ENCODE measurements around the gene AFF2. TPM values are rescaled to one million over a fixed set of nuclear protein-coding genes. Genes with fewer than 3 reads are reported as not detected.
"Not testable (repeated sequence)": the region's sequence is repeated elsewhere in the genome, so short reads cannot be mapped to it uniquely, and the experiment has no call there.

Gene AFF2
- polyA plus RNA-seq, 4 donors = 4.2 to 6.0 (median 4.7) TPM

DNA sequence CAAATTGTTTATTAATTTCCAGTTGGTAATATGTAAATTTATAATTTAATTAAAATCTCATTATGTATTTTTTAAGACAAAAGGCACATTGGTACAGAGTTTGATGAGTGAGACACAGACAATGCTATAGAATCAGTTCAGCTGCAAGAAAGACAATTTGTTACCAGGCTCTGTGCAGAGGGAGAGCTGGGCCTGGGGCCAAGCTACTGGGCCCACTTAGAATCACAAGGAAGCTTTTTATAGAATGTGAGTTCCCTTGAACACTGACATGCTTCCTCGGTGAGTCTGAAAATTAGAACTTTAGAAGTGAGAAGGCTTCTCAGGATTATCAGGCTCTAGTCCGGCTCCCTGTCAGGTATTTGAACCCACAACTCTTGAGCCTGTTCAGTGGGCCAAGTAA is 129.0 kb downstream of the AFF2 start:
- no peak for DNase-seq (ENCODE audit: low read depth in 4 of 4, low spot score in 2 of 4)

DNA sequence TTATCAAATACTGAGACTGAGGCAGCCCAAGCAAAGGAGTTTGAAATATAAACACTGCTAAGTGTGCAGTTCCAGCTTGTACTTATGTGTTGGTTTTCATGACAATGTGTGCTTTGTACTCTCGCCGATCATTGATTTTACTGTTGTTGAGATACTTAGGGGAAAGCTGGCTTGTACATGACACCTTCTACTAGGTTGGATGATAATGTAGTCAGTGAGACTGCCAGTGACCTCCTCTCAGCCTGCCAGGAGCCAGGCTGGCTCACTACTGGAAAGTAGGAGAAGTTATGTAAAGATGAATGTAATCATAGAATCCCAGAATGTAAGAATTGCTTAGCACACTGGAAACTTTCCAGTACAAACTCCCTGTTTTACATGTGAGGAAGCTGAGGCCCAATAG is 132.0 kb downstream of the AFF2 start:
- no peak for DNase-seq (ENCODE audit: low read depth in 4 of 4, low spot score in 2 of 4)

DNA sequence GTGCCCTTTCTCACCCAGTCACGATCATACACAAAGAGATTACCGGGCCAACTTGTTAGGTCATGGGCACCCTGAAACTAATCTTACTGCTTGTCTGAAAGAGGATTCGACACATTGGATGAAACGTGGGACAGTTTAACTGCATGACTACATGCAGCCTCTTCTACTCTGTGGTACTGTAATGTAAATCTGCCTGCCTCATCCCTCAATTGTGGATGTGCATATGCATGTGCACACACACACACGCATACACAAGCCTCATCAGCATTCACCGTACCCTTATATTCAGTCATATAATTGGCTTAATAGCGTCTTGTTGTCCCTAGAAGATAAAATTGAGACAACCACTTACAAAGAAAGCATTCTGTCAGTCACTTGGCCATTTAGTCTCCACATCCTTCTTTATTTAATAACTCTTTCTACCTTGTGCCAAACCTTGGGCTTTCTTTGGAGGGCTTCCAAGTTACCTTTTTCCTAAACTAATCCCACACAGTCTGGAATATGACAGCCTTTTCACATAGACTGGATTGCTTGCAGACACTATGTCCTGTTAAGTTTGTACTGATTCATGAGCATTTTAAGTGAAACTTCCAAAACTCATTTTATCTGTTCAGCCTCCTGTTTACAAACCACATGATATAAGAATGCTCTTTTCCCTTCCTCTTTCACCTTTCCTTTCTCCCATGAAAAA is 132.9 kb downstream of the AFF2 start:
- DNase-seq (ENCODE audit: low read depth in 4 of 4, low spot score in 2 of 4) = no peak

GRCh38 chrX:148634591-148634990 is 134.2 kb downstream of the AFF2 start:
- no peak for DNase-seq (ENCODE audit: low read depth in 4 of 4, low spot score in 2 of 4)

- no peak for DNase-seq (ENCODE audit: low read depth in 4 of 4, low spot score in 2 of 4)
These were observed 143.0 kb downstream of the AFF2 start for GRCh38 chrX:148643460-148643859.

DNA sequence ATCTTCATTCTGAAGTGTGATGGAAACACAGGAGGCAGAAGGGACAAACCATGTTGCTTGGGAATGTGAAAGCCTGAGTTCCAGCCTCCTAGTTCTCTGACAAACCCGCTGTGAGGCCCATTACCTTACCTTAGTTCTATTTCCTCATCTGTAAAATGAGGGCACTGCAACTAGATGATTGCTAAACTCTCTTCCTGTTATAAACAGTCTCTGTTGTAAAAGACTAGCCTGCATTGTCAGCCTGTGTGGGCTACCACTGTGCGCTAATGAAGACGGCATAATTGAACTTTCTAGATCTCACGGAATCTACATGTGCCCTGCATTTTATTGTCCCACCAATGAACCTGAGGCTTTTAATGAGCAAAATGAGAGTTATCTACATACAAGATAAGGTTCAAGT is 147.2 kb downstream of the AFF2 start:
- DNase-seq (ENCODE audit: low read depth in 4 of 4, low spot score in 2 of 4) = no peak

DNA sequence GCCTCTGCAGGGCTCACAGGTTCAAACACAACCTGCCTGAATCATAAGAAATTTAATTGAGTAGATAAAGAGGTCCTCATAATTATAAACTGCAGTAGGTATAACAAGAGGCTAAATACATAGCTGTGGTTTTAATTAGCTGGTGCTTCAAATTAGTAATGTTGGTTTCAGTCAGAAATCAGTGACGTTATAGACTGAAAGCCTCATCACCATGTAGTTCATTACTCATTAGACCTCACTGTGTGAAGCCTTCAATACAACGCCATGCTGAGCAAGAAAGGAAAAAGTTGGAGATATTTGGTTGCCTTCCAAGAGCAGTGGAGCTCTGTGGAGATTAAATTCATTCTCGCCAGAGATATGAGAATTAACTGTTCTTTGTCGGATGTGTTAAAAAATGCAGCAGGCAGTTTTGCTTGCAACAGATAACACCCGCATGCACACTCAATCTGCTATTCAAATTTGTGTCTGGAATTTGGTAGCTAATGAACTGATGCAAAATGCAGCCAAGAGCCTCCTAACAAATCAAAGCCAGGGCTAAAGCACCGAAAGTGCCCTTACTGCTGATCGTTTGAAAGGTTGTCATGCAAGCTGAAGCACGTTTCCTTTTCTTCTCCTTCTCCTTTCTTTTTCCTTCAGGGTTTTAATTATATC is 148.9 kb downstream of the AFF2 start:
- DNase-seq (ENCODE audit: low read depth in 4 of 4, low spot score in 2 of 4) = no peak

- DNase-seq (ENCODE audit: low read depth in 4 of 4, low spot score in 2 of 4) = no peak
These were observed 157.8 kb downstream of the AFF2 start for GRCh38 chrX:148658115-148658730.

GRCh38 chrX:148659481-148659880 is 159.1 kb downstream of the AFF2 start:
- no peak for DNase-seq (ENCODE audit: low read depth in 4 of 4, low spot score in 2 of 4)

DNA sequence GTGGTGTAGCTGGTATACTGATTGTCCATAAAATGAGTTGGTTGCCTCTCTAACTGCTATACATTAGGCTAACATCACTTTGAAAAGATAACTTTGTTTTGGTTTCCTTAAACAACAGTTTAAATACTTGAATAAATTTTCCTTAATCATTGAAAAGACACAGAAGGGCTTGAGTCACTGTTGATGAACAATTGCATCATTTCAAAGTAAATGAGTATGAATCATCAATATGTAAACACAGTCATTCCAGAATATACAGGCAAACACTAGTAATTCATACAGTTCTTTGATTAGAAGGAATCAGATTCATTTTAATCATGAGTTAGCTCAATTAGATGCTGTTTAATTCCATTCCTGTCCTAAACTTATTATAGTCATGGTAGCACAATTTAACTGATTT is 160.6 kb downstream of the AFF2 start:
- no peak for DNase-seq (ENCODE audit: low read depth in 4 of 4, low spot score in 2 of 4)

DNA sequence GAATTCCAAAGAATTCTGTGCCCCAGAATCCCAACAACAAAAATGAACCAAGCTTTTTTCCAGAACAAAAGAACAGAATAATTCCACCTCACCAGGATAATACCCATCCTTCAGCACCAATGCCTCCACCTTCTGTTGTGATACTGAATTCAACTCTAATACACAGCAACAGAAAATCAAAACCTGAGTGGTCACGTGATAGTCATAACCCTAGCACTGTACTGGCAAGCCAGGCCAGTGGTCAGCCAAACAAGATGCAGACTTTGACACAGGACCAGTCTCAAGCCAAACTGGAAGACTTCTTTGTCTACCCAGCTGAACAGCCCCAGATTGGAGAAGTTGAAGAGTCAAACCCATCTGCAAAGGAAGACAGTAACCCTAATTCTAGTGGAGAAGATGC is 161.6 kb downstream of the AFF2 start:
- no peak for DNase-seq (ENCODE audit: low read depth in 4 of 4, low spot score in 2 of 4)

- DNase-seq (ENCODE audit: low read depth in 4 of 4, low spot score in 2 of 4) = no peak
These were observed 163.8 kb downstream of the AFF2 start for GRCh38 chrX:148664171-148664570.

GRCh38 chrX:148664995-148665394 is 164.6 kb downstream of the AFF2 start:
- no peak for DNase-seq (ENCODE audit: low read depth in 4 of 4, low spot score in 2 of 4)

DNA sequence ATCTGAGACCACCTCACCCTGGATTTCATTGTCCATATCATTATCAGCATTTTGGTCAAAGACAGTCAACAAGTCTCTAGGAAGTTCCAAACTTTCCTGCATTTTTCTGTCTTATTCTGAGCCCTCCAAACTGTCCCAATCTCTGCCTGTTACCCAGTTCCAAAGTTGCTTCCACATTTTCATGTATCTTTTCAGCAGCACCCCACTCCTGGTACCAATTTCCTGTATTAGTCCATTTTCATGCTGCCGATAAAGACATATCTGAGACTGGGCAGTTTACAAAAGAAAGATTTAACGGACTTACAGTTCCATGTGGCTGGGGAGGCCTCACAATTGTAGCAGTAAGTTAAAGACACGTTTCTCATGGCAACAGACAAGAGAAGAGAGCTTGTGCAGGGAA is 168.8 kb downstream of the AFF2 start:
- DNase-seq (ENCODE audit: low read depth in 4 of 4, low spot score in 2 of 4) = not testable (repeated sequence)

DNA sequence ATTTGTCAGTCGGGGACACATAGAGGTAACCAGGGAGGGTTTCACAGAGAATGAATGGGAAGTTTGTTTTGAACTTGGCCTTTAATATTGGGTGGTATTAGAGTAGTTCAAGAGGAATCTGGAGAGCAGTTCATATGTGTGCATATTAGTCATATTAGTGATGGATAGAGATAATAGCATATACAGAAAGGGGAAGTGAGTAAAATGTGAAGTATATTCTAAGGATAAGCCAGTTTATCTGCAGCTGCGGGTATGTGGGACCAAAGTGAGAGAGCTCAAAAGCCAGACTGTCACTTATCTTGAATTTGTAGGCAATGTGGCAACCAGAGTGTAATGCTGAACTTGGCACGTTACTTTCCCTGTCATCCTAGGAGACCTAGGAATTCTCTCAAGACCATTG is 169.9 kb downstream of the AFF2 start:
- DNase-seq (ENCODE audit: low read depth in 4 of 4, low spot score in 2 of 4) = no peak

DNA sequence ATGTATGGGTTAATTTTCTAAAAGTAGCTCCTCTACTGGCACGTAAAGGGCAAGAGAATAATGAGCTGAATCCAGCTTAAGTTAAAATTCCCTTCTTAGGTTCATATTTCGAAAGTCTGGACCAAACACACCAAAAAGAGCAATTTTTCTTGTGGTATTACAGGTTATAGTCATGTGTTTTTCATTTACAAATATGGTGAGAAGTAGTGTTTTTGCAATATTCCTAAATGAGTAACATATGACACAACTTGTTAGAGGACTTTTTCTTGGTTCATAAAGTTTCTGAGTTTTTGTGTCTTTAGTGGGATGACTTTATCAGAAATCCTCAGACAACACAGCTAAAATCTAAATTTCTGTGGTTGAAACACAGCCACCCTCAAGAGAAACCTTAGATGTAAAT is 172.1 kb downstream of the AFF2 start:
- no peak for DNase-seq (ENCODE audit: low read depth in 4 of 4, low spot score in 2 of 4)

DNA sequence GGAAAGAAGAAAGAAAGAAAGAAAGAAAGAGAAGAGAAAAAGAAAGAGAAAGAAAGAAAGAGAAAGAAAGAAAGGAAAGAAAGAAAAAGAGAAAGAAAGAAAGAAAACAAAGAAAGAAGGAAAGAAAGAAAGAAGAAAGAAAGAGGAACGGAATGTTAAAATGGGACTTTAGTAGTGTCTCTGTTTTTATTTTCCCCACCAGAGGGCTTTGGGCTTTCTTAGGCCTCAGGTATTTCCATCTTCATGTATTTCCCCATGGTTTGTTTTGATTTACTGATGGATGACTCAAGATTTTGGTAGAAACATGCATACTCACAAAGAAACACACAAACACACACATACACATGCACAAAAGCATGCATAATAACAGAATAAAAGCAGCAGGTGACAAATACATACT is 181.2 kb downstream of the AFF2 start:
- DNase-seq (ENCODE audit: low read depth in 4 of 4, low spot score in 2 of 4) = no peak

GRCh38 chrX:148682206-148682605 is 181.8 kb downstream of the AFF2 start:
- DNase-seq (ENCODE audit: low read depth in 4 of 4, low spot score in 2 of 4) = no peak

DNA sequence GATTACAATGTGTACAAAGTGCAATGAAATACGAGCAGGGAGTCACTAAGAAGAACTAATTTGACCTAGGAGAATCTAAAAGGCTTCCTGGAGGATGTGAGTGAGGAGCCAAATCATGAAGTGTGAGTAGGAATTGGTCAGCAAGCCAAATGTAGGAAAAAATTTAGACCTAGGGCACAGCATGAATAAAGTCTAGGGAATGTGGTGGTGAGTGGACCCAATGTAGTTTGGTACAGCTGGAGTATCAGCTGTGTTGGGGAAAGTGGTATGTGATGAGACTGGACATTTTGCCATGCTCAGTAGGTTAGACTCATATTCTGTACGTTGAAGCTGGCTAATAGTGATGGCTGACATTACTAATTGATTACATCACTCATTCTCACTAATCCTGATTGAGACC is 191.0 kb downstream of the AFF2 start:
- no peak for DNase-seq (ENCODE audit: low read depth in 4 of 4, low spot score in 2 of 4)

DNA sequence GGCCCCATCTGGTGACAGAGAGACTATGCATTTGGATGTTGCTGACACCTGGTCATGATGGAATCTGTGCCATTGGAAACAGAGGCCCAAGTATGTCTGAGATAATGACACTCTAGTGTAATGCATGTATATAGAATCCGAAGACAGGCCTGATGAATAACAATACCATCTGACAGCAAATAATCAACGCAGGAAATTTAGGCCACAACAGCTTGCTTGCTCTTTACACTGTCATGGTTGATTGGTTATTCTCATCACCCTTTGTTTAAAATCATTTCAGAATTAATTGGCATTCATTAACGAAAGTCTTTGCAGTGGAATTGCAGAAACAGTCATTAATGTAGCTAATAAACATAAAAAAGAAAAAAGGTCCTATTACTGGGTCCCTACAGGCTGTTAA is 194.8 kb downstream of the AFF2 start:
- no peak for DNase-seq (ENCODE audit: low read depth in 4 of 4, low spot score in 2 of 4)

GRCh38 chrX:148698221-148698620 is 197.8 kb downstream of the AFF2 start:
- no peak for DNase-seq (ENCODE audit: low read depth in 4 of 4, low spot score in 2 of 4)

DNA sequence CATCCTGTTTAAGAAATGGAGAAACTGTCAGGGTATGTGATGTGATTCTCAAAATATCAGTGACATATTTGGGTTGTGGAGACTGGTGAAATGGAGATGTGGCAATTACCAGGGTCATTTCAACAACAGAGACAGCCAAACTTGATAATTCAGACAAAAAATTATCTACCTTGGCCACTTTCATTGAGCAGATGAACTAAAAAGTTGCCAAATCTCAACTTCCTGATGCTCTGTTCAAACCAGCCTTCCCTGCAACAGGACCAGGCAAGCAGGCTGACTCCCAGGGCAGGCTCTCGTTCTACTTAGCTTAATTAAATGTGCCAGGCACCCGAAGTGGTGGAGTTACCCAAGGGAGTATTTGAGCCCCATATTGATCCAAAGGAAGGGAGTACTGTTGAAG is 199.6 kb downstream of the AFF2 start:
- DNase-seq (ENCODE audit: low read depth in 4 of 4, low spot score in 2 of 4) = no peak

Data from left renal cortex interstitium (tissue), 4 donors.